Duodenal mucosa (tissue), 2 donors: ENCODE results near the gene KIR2DL4.
"Not testable (repeated sequence)": the region's sequence is repeated elsewhere in the genome, so short reads cannot be mapped to it uniquely, and the experiment has no call there.

Source experiments
- H3K27ac ChIP-seq: one replicate; pipeline ENCODE4 v1.7.0; 2013; ENCODE audit warnings: low read depth, low read length
- H3K27me3 ChIP-seq, 2 donors: one replicate each; pipeline ENCODE4 v1.7.0; 2013; ENCODE audit warnings: low read length in 2 of 2, control low read depth in 1 of 2; ENCODE audit not compliant: insufficient read depth in 2 of 2, control insufficient read depth in 1 of 2
- H3K36me3 ChIP-seq, 2 donors: one replicate each; pipeline ENCODE4 v1.7.0; 2013; ENCODE audit warnings: low read length in 2 of 2, control low read depth in 1 of 2; ENCODE audit not compliant: insufficient read depth in 2 of 2, control insufficient read depth in 1 of 2
- H3K4me1 ChIP-seq, 2 donors: one replicate each; pipeline ENCODE4 v1.7.0; 2013; ENCODE audit warnings: low read length in 2 of 2, control low read depth in 1 of 2; ENCODE audit not compliant: insufficient read depth in 2 of 2, control insufficient read depth in 1 of 2
- H3K4me3 ChIP-seq, 2 donors: one replicate each; pipeline ENCODE4 v1.7.0; 2013; ENCODE audit warnings: low read length in 2 of 2, low read depth in 1 of 2
- H3K9ac ChIP-seq, 2 donors: one replicate each; pipeline ENCODE4 v1.7.0; 2013; ENCODE audit warnings: low read length in 2 of 2, low read depth in 1 of 2
- H3K9me3 ChIP-seq, 2 donors: one replicate each; pipeline ENCODE4 v1.7.0; 2013; ENCODE audit warnings: low read length in 2 of 2, control low read depth in 1 of 2; ENCODE audit not compliant: control insufficient read depth in 1 of 2

Gene KIR2DL4

DNA sequence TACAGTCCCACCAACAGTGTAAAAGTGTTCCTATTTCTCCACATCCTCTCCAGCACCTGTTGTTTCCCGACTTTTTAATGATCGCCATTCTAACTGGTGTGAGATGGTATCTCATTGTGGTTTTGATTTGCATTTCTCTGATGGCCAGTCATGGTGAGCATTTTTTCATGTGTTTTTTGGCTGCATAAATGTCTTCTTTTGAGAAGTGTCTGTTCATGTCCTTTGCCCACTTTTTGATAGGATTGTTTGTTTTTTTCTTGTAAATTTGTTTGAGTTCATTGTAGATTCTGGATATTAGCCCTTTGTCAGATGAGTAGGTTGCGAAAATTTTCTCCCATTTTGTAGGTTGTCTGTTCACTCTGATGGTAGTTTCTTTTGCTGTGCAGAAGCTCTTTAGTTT lies 60.0 kb downstream of the KIR2DL4 start:
- not testable (repeated sequence) for H3K9me3 ChIP-seq, H3K9ac ChIP-seq, H3K27ac ChIP-seq, H3K4me1 ChIP-seq, H3K36me3 ChIP-seq, H3K4me3 ChIP-seq, H3K27me3 ChIP-seq
